ENCODE results near the gene PCBP2.

GRCh38 chr12:53462935-53463334 lies 11.0 kb downstream of the PCBP2 start:
- TF ChIP-seq CTCF (IDR thresholded peaks at IDR 0.05): no peak
- TF ChIP-seq EP300 (IDR thresholded peaks at IDR 0.05): no peak

Measured in tibial nerve (tissue), 4 donors.